NCI-H128 (cell line): ENCODE results near the gene SCP2.

Experiments used
- DNase-seq: peaks from one replicate; lab custom pipeline; 2025; ENCODE audit not compliant: unreplicated experiment; lab: John Stamatoyannopoulos, UW

The SCP2 gene

DNA sequence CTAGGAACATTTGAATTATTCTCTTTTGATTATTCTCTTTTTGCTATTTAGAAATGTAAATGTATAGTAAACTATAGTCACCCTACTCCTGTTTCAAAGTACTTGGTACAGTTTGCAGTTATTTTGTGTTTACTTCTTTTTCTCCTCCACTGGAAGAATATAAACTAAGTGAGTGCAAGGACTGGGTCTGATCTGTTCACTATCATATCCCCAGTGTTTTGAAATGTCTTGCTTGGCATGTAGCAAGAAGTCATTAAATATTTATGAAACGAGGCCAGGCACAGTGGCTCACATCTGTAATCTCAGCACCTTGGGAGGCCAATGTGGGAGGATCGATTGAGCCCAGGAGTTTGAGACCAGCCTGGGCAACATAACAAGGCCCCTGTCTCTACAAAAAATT is 99.2 kb downstream of the SCP2 start:
- no peak for DNase-seq

DNA sequence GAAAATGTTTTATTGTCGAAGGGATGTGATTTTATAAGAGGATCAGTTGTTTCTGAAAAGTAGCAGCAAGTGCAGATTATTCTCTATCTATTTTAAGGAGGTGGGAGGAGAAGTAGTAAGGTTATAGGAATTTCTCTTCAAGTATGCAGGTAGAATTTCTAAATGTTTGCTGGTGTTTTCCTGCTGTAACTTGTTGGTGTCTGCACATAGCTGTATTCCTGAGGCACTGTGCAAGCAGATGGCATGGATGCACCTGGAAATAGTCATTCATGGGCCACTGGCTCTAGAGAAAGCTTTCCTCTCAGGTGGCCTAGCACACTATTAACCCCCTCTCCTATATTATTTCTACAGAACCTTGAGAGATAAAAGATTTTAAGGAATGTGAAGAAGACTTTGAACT is 104.7 kb downstream of the SCP2 start:
- DNase-seq: no peak

DNA sequence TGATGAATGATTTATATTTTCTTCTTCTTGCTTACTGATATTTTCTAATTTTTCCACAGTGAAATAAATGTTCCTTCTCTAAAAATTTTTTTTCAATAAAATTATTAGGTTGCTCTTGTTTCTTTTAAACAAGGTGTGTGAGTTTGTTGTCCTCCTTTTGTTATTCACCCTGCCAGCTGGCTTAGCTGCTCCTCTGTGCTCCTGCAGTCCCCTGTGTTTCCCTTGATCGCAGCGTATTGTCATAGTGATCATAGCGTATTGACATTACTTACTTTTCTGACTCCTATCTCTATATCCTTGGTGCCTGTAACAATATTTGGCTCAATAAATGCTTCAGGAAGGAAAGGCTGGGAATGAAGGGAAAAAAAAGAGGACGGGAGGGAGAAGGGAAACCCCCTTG is 110.1 kb downstream of the SCP2 start:
- DNase-seq: no peak

DNA sequence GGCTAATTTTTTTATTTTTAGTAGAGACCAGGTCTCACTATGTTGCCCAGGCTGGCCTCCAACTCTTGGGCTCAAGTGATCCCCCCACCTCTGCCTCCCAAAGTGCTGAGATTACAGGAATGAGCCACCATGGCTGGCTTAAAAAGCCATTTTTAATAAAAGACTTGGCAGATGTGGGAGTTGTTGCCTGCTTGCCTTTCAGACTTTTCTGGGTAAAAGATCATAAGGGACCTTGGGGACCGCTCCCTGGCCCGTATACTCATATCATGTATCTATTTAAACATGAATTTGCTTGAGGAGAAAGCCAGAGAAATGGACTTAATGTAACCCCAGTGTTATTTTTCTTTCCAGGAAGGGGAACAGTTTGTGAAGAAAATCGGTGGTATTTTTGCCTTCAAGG is 111.5 kb downstream of the SCP2 start:
- DNase-seq: no peak

DNA sequence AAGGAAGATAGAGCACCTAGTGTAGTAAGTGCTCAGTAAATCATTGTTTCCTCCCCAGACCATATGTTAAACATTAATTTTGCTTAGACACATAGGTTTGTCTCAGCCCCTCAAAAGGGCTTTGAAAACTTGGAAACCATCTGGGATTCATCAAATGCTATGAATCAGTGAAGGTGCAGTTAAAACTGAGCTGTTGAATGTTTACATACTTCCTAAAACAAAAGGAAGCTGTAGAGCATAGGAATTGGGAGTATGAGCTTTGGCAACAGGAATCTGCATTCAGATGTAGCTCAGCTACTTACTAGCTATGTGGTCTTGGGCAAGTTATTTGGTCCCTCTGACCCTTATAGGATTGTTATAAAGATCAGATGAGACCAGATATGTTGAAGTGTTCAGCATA is 116.2 kb downstream of the SCP2 start:
- DNase-seq: no peak

DNA sequence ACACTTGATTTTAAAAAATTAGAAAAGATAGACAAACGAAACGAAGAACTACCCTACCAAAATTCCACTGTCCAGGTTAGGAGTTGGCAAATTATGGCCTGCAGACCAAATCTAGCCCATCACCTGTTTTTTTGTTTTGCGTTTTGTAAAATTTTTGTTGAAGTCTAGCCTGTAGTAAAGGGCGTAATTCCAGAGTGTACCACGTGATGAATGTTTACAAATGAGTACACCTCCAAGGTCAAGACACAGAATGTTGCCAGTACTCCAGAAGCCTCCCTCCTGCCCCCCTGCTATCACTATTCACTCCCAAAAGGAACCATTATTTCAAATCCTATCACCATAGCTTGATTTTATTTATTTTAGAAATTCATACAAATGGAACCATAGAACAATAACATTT is 117.8 kb downstream of the SCP2 start:
- no peak for DNase-seq

DNA sequence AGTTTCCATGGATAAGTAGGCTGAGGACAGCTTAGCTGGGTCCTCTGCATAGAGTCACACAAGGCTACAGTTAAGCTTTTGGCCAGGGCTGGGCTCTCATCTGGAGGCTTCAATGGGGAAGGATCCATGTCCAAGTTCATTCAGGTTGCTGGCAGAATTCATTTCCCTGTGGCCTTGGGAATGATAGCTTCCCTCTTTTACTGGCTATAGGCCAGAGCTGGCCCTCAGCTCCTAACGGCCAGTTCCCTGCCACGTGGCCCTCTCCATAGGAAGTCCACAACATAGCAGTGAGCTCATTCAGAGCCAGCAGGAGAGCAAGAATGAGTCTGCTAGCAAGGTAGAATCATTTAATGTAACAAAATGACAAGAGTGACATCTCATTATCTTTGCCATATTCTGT is 119.9 kb downstream of the SCP2 start:
- no peak for DNase-seq

DNA sequence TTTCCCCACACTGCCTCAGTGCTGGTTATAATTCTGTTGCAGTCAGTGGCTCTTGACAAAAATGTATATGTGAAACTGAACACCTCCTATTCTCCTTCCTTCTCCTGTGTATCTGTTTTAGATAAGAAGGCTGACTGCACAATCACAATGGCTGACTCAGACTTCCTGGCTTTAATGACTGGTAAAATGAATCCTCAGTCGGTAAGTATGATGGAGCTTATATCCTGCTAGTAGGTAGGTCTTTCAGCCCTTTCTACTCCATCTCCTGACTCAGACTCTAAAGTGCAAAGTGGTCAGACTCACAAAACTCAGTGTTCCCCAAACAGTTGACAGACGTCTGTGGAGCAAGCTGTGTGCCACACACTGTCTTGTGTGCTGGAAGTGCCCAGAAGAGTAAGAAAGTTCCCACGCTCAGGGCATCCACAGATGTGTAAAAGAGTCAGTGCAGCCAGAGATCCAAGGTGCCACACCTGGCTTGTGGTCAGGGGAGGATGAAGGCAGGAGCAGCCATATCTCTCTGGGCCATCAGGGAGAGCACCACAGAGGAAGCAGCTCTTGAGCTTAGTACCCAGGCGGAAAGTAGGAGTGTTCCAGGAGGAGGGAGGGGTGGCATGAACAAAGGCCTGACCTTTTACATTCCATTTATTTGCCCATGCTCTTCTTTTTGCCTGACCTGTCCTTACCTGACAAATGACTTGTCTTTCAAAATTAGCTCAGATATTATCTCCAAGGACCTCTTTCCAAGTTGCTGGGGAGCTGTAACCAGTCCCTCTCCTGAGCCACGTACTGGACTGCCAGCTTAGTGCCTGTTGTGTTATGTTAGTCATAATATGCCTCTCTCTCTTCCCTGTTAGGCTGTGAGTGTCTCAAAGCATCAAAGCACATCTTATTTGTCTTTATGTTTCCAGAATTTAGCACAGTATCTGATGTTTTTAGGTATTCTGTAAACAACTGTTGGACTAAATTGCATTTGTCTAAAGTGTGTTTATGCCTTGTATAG is 121.0 kb downstream of the SCP2 start:
- DNase-seq: peak; percentile 38

DNA sequence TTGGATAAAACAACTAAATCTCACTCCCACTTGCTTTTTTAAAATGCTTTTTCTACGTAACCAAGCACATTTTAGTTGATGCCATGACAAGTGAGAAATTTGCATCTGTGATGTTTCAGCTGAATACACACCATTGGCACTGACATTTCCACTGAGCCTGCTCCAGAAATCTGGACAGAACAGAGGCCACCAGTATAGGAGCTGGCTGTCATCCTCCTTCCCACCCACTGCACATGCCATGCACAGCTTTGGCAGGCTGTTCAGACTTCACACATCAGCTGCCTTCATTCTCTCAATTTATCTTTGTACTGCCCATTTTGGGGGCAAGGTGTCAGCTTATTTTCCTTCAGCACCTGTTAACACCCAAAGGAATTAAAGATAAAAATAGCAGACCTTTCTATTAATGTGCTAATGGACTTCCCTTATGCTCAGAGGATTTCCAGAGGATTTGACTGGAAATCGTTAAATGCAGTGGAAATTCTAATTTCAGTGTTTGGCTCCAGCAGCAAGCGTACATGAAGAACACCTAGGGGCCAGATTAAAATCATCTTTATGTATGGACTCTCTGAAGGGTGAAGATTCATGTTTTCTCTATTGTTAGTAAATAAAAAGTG is 122.0 kb downstream of the SCP2 start:
- no peak for DNase-seq

DNA sequence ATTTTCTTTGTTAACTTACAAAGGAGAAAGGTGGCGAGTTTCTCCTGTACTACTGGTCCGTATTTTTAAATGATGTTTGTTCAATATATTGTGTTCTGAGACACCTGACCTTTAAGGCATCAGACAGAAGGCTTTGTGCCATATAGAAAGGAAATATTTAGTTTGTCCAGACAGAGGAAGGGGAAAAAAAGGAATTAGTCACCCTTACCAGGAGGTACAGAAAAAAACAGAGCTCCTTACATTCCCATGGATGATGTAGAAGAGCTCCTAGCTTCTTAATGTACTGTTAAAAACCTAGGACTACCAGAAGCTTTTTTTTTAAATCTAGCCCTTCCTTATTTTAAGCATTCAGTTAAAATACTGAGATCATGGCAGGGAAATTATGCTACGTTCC is 122.5 kb downstream of the SCP2 start:
- no peak for DNase-seq

DNA sequence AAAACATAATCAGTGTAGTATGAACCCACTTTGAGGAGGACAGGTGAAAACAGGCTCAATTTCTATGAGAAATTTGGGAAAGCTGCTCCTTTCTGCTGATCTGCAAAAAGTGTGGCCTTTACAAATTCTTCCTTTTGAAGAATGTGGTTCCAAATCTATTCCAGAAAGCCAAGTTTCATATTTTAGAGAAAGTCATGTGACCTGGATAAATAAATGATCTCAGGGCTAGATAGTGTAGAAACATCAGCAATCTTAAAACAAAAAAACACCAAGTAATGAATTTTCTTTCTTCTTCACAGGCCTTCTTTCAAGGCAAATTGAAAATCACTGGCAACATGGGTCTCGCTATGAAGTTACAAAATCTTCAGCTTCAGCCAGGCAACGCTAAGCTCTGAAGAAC is 123.2 kb downstream of the SCP2 start:
- DNase-seq: no peak

DNA sequence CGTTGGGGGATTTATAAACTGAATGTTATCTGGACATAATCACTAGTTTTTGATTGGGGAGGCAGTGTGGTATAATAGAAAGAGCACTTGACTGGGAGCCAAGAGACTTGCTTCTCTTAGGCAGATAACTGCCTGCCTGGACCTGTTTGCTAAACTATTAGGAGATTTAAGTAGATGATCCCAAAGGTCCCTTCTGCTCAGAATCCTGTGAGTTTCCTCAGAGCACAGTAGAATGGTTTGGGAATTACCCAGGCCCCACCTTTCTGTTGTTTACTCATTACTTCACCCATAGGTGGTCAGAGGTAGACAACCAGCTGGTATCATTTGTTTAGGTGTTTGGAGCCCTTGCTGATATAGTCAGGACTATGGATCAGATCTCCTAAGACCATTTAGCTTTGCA is 124.6 kb downstream of the SCP2 start:
- DNase-seq: no peak

DNA sequence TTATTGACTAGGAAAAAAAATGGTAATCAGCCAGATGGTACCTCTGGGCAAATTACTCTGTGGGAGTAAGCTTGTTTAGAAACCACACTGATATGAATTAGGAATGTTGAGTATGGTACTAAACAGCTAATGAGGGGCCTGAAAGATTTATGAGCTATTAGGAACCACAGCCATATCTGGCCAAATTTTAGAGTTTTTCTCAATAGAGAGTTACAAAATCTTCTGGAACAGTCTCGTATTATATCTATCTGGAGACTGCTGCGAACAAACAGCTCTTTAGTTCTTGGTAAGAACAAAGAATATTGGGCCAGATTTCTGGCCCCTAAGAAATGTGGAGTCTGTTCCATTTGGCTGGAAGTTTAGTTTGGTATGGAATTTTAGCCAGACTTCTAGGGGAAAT is 130.1 kb downstream of the SCP2 start:
- DNase-seq: no peak

DNA sequence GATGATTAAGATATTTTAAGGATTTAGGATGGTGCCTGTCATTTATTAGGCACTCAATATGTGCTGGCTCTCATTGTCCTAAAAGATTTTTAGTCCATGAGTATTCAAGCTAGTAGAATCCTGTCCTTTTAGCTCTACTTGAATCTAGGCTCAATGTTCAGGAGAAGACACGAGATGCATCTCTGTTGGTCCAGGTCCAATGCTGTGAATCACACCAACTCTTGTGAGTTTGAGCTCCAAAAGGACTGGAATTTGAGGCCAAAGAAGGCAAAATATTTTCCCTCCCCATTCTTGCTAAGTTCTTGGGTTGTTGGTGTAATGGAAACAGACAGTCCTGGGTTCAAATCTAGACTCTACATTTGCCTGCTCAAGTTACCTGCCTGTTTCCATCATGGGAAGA is 133.5 kb downstream of the SCP2 start:
- no peak for DNase-seq

DNA sequence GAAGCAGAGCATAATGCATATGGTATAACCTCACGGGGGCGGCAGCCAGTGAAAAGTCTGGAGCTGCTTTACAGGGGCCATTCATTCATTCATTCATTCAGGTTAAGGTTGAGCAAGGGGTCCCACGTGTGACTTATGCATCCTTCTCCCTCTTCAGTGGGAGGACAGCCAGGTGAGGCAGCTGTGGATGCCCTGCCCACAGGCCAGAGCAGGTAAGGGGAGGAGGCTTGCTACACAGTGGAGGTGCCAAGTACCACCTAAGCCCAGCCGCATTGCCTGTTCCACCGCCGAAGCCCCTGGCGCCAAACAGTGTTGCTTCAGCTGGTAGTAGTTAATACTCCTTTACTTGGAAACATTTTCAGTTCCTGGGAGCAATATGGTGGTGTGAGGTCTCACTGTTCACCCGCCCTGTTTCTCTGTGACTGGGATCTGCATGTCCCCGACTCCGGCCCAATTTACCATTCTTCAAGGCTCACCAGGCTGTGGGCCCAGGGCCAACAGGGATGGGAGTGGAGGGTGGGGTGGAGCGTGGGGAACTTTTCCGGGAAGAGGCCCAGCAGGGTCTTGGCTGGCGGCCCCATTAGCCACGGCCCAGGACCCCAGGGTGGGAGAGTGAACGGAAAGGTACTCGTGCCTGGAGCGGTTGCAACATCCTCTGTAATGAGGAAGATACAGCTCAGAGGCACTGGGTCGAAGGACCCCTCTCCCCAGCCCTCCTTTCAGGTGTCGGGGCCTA is 134.2 kb downstream of the SCP2 start:
- no peak for DNase-seq

DNA sequence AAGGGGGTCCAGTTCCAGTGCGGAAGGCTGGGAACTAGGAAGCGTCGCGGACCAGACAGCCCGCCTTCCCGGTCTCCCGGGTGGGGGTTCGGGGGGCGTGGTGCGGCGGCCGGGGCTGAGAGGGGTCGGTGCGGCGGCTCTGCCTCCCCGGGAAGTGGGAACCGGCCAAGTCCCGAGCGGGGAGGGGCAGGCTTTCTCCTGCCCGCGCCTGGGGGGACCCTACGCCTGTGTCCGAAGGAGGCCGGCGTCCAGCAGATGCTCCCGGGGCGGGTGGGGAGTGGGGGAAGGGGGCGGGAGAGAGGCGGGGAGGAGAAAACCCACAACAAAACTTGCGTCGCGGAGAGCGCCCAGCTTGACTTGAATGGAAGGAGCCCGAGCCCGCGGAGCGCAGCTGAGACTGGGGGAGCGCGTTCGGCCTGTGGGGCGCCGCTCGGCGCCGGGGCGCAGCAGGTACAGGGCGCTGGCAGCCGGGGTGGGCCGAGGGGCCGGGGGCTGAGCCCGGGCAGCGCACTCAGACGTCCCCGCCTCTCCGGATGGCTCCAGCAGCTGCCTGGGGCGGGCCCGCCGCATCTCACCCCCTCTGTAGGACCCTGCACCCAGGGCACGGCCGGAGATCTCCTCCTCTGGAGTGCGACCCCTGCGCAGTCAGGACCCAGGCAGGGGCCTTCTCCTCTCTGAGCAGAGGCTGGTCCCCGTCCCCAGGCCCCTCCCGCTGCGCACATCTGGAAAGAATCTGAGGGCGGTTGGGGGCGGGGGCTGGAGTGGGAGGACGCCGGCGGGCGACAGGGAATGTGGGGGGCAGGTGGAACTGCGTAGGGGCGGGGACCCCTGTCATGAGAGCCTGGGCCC is 135.0 kb downstream of the SCP2 start, which contains the start of gene PODN:
Gene PODN, plus strand, starts transcription at position 355 of the 849 bp plus-strand sequence. CDS start 7,643 bp downstream, outside the sequence.
- DNase-seq: no peak

DNA sequence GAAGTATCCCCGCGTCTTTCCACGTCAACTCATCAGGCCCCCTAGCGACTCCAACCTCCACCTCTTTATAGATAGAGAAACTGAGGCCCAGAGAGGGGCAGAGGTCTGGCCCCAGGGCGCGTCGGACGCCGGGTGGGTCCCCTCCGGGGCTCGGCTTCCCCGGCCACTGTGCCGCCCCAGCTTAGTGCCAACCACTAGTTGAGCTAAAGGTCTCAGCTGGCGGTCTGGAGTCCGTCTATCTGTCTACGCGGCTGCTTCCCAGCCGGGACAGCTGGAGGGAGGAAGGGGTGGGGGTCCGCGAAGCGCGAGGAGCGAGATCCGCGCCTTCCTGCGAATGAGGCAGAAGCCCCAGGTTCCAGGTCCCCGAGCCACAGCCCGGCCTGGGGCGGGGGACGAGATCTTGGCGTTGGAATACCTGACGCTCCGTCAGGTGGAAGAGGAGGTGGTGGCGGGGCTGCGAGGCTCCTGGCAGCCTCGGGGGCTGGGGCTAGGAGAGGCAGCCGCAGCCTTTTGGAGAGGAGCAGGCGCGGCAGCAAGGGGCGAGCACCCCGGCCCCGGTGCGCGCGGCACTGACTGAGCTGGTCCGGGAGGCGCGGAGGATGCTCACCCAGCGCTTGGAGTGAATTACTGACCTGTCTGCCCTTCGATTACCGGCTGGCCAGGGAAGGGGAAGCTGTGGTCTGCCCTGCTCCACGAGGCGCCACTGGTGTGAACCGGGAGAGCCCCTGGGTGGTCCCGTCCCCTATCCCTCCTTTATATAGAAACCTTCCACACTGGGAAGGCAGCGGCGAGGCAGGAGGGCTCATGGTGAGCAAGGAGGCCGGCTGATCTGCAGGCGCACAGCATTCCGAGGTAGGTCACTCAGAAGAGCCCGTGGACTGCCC is 135.9 kb downstream of the SCP2 start:
- no peak for DNase-seq

DNA sequence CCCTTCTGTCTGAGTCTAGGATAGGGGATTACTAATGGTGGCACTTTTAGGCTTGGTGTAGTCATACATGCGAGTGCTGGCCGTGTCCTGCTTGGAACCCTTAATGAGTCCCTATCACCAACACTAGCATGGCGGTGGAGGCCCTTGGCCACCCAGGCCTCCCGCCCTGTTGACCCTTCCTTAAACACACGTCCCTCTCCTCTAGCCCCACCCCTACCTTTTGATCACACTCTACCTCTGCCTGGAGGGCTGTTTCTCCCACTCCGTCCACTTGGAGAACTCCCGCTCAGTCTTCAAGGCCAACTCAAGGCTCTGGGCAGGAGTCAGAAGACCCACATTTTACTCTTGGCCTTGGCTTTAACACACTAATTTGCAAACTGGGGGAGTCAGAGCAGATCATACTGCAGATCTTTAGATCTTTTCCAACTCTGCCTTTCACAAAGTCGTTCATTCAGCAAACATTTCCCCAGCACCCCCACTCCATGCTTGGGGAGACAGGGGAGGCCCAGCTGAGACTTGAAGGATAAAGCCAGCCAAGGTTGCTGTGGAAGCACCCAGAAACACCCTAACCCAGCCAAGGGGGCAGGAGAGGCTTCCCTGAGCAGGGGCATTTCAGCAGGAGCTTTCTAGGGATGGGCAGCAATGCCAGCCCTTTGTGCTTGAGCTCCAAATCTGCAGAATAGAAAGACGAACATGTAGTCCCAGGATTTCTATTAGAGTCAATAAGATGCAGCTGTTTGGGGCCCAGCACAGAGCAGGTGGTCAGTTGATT is 136.9 kb downstream of the SCP2 start:
- DNase-seq: no peak

DNA sequence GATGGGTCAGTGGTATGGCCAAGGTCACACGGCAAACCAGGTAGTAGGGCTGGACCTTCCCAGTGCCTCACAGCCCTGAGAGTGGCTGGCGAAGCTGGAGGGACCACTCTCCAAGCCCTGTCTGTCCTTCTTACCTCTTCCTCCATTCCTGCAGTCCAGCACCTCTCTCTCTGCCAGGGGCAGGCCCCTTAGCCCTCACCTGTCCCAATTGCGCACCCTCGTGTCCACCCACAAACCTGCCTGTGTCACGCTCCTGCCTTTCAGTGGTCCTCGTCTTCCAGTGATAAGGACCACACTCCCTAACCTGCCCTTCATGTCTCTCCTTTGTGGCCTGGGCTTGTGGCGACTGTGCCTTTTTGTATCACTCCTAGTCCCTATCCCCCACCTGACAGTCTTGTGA is 138.3 kb downstream of the SCP2 start:
- DNase-seq: no peak
